HUDEP-2 (cell line): ENCODE results near the gene SLC35F3.

Experiments used
- DNase-seq, 76 experiments: peaks; one replicate each; lab custom pipeline; 2025; ENCODE audit not compliant: unreplicated experiment in 76 of 76; lab: John Stamatoyannopoulos, UW

Gene SLC35F3

DNA sequence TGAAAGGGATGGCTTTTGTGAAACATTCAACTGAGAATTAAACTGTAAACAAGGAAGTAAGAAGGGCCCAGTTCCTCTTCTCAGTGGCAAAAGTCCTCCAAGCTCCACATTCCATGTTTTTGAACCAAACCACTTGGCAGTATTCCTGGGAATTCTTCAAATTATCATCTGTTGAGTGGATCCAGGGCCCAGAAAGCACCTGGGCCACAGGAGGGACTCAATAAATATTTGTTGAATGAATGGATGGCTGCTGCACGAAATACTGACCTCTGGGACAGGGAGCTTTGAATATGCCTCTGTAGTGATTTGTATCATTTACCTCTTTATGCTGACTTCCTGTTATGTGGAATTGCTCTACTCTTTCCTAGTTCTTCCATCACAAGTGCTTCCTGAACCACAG lies 4.7 kb downstream of the SLC35F3 start:
- no peak for DNase-seq

DNA sequence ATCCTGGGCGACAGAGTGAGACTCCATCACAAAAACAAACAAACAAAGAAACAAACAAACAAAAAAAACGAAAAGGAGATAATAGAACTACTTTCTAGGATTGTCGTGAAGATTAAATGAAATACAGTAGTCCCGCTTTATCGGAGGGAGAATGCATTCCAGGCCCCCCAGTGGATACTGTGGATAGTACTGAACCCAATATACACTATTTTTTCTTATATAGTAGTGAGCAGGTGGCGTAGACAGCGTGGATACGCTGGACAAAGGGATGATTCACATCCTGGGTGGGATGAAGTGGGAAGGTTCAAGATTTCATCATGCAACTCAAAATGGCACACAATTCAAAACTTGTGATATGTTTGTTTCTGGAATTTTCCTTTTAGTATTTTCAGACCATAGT lies 8.0 kb downstream of the SLC35F3 start:
- DNase-seq = no peak

DNA sequence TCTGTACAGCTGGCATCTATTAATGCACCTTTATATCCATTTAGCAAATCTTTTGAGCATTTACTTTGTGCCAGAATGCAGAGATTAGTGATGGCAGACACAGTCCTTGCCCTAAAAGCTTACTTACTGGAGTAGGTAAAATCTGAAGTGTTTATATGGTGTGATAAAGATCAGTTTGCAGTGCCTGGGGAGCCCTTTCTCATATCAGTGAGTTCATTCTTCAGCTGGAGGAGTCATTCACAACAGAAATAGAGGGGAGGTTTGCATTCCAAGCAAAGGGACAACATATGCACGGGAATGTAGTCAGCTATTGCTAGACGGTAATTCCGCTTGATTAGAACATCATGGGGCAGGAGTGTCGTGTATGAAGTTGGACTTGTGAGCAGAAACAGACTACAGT lies 8.4 kb downstream of the SLC35F3 start:
- no peak for DNase-seq

DNA sequence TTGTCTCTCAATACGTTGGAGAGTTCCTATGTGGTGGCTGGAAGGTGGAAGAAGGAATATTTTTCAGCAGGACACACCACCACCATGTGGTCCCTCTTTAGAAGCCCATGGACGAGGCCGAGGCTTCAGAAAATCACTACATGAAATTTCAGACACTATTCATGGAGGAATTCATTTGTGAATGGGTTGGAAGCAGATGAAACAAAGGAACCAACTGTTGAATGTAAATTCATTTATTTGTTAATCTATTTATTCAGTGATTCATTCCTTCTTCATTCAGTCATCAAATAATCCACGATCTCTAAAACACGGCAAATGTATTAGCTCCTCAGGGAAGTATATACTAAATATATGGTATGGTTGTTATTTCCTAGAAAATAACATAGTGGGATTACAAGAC lies 12.2 kb downstream of the SLC35F3 start:
- DNase-seq = no peak

DNA sequence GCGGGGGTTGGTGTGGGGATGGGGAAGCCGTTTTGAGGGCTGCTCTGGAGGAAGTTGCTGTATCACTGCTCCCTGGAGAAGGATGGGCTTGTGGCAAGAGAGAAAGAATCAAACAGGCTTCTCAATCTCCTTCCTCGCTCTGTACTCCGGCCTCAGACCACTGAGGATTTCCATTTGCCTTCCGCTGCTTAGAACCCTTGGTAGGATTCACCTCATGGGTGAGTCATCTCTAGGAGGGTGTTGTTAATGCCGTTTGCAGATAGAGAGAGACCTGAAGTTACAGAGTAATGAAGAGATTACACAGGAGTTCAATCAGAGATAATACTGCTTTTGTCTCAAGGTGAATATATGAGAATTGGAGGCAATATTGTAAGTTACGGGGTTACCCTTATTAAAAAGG lies 15.3 kb downstream of the SLC35F3 start:
- DNase-seq = no peak

DNA sequence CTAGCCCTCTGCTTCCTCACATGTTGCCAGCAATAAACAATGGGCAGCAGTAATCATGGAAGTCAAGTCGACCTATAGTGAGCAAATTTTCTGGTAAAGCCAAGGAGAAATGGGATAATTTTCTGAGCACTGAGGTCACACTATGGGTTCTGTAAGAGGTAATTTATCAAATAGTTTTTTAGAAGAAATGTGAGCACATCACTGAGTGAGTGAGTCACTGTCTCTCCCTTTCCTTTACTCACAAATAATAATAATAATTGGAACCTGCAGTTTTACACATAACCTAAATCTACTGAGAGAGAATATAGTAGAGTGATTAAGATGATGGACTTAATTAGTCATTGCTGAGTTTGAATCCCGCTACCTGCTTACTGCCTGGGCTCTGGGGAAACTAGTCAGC lies 23.6 kb downstream of the SLC35F3 start:
- no peak for DNase-seq

DNA sequence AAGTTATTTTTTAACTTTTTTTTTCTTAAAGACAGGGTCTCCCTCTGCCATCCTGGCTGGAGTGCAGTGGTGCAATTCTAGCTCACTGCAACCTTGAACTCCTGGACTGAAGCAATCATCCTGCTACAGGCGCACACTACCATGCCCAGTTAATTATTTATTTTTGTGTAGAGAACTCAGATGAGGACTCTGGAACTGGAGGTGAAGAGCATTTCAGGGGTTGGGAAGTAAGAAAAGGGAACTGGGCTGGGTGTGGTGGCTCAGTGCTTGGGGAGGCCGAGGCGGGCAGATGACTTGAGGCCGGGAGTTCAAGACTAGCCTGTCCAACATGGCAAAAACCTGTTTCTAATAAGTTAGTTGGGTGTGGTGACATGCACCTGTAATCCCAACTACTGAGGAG lies 28.9 kb downstream of the SLC35F3 start:
- no peak for DNase-seq

DNA sequence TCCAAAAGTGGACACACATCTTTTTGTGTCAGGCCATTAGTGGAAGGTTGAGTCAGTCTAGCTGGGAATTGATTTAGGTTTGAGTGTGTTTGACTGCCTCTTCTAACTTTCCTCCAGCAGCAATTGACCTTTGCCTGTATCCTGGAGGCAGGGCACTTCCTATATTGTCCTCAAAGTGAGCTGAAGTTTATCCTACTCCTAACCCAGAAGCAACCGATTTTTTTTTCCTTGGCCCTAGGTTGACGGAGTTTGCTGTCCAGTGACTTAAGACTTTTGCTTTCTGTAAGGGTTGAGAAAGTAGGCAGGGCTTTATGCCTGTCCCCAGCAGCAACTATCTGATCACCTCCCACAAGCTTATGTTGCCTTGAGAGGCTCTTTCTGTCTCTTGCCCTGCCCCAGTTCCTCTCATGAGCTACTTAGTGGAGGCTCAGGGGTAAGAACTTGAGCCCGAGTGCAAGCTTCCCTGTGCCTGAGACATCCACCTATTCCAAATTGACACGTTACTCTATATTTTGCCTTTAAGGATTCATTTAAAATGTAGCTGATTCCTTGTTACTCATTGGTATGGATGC lies 30.9 kb downstream of the SLC35F3 start:
- no peak for DNase-seq

DNA sequence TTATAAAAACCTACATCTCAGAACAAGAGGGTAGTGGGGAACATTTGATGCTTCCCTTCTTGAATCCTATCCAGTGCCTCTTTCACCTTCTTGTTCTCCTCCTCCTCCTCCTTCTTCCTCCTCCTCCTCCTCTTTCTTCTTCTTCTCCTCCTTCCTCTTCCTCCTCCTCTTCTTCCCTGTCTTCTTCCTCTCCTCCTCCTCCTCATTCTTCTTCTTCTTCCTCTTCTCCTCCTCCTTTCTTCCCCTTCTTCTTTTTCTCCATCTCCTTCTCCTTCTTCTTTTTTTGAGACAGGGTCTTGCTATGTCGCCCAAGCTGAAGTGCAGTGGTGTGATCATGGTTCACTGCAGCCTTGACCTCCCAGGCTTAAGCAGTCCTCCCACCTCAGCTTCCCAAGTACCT lies 31.9 kb downstream of the SLC35F3 start:
- no peak for DNase-seq

DNA sequence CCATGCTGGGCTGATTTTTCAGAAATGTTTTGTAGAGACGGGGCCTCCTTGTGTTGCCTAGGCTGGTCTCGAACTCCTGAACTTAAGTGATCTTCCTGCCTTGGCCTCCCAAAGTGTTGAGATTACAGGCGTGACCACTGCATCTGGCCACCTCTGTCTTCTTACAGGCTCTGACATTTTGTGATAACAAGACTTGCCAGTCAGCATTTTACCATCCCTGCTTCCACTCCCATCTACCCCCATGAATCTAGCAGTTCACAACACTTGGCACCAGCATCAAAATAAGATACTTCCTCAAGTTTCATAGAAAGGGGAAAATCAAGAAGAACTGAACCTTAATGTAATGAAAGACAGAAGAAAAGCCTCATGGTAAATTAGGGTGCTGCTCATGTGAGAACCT lies 32.4 kb downstream of the SLC35F3 start:
- DNase-seq = no peak

DNA sequence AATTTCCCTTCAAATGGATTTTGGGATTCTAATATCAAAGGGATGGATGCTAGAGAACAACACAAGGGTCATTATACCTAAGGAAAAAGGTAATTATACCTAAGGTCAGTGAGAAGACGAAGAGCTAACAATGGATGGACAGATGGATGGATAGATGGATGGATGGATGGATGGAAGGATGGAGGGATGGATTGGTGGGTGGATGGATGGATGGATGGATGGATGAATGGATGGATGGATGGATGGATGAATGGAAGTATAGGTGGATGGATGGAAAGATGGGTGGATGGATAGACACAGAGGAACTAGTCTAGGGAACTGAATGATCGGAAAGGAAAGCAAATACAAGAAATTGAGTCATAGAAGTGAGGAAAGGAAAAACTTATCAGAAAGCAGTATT lies 34.0 kb downstream of the SLC35F3 start:
- DNase-seq = no peak

DNA sequence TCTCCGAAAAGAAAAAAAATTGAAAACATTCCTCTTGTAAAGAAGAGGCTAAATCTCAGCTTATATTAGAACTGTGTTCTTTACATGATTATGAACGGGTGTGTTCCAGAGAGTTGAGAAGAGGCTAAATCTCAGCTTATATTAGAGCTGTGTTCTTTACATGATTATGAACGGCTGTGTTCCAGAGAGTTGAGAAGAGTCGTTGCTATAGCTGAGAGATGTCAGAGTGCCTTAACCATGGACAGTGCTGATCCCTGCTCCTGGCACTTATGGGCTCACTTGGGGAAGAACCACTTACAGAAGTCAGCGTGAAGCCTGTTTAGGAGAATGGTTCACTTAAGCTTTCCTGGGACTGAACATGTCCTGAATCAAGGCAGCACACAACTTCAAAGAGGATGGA lies 35.0 kb downstream of the SLC35F3 start:
- no peak for DNase-seq

DNA sequence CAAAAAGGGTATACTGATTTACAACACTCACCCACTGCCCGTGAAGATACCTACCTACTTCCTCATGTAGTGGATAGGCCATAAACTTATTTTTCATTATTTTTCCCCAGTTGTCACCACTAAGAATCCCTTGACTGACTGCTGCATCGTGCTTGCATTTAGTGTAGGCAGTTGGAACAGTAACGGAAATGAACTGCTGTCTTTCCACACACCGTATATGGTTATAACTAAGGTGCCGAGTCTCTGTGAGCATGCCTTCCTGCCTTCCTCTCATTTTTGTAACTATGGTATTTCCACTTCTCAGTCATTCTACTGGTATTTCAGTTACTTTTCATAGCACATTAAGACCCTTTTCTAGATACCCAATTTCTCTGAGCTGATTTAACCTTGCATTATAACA lies 36.4 kb downstream of the SLC35F3 start:
- DNase-seq = no peak

DNA sequence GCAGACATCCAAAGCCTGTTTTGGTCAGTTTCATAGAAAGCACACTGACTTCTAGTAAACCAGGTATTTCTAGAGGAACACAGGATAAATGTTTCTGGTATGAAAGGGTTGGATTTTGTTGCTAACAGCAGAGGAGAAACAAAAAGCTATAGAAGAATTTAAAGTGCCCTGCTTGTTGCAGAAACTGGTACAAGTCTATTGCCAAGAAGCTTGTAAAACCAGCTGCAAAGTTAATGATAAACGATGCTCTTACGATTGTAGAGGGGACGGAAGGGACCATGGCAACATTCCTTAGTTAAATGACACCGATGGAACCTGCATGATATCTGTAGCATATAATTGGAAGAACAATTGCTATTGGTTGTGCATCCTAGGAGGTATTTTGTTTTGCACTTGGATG lies 40.1 kb downstream of the SLC35F3 start:
- no peak for DNase-seq

DNA sequence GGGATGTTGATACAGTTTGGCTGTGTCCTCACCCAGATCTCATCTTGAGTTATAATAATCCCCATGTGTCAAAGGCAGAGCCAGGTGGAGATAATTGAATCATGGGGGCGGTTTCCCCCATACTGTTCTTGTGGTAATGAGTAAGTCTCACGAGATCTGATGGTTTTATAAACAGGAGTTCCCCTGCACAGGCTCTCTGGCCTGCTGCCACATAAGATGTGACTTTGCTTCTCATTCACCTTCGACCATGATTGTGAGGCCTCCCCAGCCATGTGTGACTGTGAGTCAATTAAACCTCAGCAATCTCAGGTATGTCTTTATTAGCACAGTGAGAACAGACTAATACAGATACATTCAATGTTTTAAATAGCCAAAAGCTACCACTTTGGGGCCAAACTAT lies 41.1 kb downstream of the SLC35F3 start:
- peak in 4 of 76 experiments; percentile 3 to 21 (median 11) for DNase-seq

DNA sequence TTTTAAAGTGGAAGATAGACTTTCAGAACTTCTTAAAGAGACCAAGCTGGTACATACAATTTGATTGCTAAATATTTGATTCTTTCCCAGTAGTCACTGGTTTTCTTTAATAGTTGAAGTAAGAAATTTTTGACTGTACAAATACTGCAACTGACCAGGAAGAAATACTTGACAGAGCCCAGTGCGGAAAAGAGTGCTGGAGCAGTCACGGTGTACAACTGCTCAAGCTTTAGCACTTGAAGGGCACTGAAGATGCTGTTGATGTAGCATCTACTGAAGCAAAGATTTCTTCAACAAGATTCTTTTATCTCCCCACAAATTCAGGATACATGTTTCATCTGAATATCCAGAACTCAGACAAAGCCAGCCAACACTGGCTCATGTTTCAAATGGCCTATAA lies 41.5 kb downstream of the SLC35F3 start:
- no peak for DNase-seq

DNA sequence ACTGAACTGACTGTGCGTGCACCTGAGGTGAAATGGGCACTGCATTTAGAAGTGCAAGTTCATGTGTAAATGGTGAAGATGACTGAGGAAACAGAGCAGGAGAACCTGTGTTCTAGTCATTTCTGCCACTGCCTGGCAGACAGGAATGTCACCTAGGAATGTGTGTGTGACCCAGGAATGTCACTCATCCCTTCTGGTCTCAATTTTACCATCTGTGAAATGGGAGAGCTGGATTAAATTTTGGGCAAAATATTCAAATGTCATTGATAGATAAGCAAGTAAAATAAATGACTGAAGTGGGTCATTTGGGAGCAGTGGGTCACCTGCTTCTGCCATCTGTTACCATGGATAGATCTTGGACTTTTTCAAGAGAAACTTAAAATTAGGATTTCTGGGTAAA lies 42.2 kb downstream of the SLC35F3 start:
- DNase-seq = no peak

DNA sequence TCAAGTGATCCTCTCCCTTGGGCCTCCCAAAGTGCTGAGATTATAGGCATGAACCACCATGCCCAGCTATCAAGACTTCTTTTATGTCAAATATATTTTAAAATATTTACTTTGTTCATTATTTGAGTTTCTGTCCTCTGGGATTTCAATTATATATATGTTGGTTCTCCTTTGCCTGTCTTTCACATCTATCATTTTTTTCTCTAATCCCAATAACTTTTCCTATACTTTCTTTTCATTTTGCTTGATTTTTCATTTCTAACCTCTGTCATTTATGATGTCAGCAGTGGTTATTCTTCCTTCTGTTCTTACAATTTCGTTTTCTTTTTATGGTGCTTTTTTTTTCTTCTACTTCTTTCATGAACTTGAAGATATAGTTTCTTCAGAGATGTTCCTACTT lies 47.3 kb downstream of the SLC35F3 start:
- DNase-seq = no peak

DNA sequence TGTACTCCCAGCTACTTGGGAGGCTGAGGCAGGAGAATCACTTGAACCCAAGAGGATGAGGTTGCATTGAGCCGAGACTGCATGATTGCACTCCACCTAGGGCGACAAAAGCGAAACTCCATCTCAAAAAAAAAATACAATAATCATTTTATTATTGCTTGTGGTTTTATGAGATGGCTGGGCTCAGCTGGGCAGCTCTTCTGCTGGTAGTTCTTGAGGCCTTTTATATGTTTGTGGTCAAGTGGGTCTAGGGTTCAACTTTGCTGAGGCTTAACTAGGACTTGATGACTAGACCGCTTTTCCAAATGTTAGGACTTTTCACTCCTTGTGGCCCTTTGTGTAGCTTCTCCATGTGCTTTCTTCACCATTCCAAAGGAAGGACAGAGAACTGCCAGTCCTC lies 53.2 kb downstream of the SLC35F3 start:
- DNase-seq = no peak

DNA sequence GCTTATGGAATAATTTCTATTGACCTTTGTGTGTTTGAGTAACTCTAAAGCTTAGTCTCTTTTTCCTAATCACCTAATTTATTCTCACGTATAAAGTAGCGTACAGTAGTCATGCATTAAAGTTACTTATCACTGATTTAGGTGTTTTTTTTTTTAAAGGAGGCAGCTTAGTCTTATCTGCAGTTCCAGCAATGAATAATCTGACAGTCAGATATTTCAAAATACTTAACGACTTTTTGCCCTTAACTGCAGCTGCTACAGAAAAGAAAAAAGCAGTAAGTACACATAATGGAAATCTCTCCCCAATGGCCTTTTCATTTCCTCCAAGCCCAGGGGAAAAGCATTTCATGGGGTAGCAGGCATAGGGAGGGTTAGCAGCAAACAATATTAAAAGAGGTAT lies 54.6 kb downstream of the SLC35F3 start:
- no peak for DNase-seq

DNA sequence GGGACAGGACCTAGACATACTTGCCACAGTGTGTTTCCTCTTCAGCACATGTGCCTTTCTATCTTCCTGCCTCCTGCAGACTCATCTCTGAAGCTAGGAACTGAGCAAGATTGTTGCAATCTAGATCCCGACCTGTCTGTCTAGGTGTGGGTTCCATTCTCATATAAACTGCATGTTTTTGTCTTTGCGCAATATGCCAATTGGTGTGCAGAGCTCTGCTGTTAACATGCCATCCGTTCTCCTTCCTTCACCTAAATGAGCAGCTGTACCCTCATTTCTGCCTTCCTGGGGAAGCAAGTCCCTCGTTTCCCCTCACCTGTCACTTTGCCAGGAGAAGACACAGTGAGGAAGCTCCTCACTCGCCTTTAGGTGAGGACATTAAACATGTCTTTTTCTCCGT lies 55.5 kb downstream of the SLC35F3 start:
- DNase-seq = no peak

DNA sequence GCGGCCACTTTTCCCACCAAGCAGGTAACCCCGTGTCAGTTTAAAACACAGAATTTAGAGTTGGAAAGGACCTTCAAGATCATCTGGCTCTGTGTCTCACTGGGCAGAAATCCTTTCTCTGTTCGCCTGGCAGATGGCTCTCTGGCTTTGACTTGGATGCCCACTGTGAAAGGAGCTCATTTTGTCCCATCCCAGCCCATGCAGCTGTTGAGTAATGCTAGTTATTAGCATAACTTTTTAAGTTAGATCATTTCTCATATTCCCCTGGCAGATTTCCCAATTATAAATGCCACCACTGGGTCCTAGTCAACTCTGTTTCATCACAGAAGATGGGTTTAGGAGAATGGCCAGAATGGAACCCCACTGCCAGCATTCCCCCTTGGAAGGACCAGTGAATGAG lies 55.9 kb downstream of the SLC35F3 start:
- DNase-seq = no peak

DNA sequence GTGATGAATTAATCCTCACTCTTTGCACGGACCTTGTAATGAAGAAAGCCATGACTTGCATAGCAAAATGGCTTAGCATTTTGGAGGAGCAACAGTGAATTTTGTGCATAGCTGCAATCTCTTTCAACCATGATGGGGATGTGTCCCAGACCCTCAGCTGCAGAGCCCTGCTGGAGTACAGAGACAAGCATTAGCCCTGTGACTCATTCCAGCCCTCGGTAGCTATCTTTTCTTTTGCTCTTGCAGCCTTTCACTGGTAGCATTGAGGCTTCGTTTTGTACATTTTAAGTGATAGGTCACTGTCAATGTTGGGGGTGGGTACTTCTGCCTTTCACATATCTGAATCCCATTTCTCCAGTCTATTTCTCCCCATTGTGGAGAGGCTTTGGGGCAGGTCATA lies 58.4 kb downstream of the SLC35F3 start:
- peak in 9 of 76 experiments; percentile 3 to 51 (median 20) for DNase-seq

DNA sequence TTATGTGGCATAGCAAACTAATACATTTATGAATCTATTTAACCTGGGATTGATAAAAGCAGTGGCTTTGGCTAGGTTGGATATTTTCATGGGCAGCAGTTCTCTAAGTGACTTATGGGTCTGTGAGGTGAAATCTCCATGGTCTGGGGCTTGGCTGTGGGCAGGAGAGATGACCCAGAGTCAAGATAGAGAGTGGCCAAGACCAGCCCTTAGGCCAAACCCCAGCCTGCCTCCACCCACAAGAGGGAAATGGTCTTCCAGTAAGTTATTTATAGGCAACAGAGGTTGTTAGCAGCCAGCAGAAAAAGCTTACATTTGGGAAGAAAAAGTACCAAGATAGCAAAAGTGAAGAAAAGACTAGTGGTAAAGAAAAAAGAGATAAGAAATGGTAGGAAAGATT lies 61.4 kb downstream of the SLC35F3 start:
- DNase-seq = no peak
